ENCODE data around the gene ARV1. TPM values are rescaled to one million over a fixed set of nuclear protein-coding genes. Genes with fewer than 3 reads are reported as not detected.

Gene ARV1
- total and polyA plus RNA-seq, 2 experiments from 2014 or later, result 10.4 to 20.0 TPM

GRCh38 chr1:231016966-231017365 is 38.1 kb downstream of the ARV1 start:
- Histone ChIP-seq H3K4me3 (no peak overlapping the region), H3F3A (replicated peaks; ENCODE audit: low read depth) (no peaks in the 10 kb centered on the region), H3K79me2 (replicated peaks; ENCODE audit: insufficient read depth) (no peaks in the 10 kb centered on the region), H2AFZ (no peak overlapping the region), H3K27me3 (ENCODE audit: insufficient read depth) (peaks cover 23% of the 10 kb centered on the region; the same call in 1 of the 2 replicates), H3K36me3 (ENCODE audit: insufficient read depth) (no peaks in the 10 kb centered on the region), H4K20me1 (replicated peaks; ENCODE audit: insufficient read depth) (no peaks in the 10 kb centered on the region), H3K27ac (ENCODE audit: low read depth) (no peak overlapping the region), H3K4me2 (no peak overlapping the region), H3K9me2 (ENCODE audit: insufficient read depth) (0 out of 2 replicates have a peak, but pooled peaks cover 6% of the 10 kb centered on the region), H3K4me1 (ENCODE audit: insufficient read depth) (peaks cover 16% of the 10 kb centered on the region)
- H3K27me3 Mint-ChIP-seq (ENCODE audit: insufficient read depth, low read depth, poor library complexity), result peaks cover 21% of the 10 kb centered on the region
- no peak for DNase-seq (ENCODE audit: low spot score)
- H3K4me1 Mint-ChIP-seq, result peaks cover 31% of the 10 kb centered on the region
- no peaks in the 10 kb centered on the region for H3K9me3 Mint-ChIP-seq
- no peak overlapping the region for H3K4me3 Mint-ChIP-seq
- H3K36me3 Mint-ChIP-seq (ENCODE audit: low read depth), result no peaks in the 10 kb centered on the region
- no peak for ATAC-seq
- TF ChIP-seq STAT1 (IDR thresholded peaks at IDR 0.05; ENCODE audit: unreplicated experiment), result no peak
- TF ChIP-seq CTCF (conservative IDR thresholded peaks at IDR 0.05; ENCODE audit: low read depth in 2 of 2), result no peak
- TF ChIP-seq JUNB (IDR thresholded peaks at IDR 0.05; ENCODE audit: unreplicated experiment), result no peak
- TF ChIP-seq, protein P1, sequence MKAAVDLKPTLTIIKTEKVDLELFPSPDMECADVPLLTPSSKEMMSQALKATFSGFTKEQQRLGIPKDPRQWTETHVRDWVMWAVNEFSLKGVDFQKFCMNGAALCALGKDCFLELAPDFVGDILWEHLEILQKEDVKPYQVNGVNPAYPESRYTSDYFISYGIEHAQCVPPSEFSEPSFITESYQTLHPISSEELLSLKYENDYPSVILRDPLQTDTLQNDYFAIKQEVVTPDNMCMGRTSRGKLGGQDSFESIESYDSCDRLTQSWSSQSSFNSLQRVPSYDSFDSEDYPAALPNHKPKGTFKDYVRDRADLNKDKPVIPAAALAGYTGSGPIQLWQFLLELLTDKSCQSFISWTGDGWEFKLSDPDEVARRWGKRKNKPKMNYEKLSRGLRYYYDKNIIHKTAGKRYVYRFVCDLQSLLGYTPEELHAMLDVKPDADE (IDR thresholded peaks at IDR 0.05), result no peak
- TF ChIP-seq CREB1 (CRISPR knock-in tag; IDR thresholded peaks at IDR 0.05; ENCODE audit: low read depth), result no peak
- no peak for TF ChIP-seq NANOG (IDR thresholded peaks at IDR 0.05; ENCODE audit: borderline replicate concordance)
- TF ChIP-seq ZNF462 (CRISPR knock-in tag; IDR thresholded peaks at IDR 0.05), result no peak
- TF ChIP-seq ZNF114 (CRISPR knock-in tag; IDR thresholded peaks at IDR 0.05), result no peak
- TF ChIP-seq POLR2AphosphoS5 (IDR thresholded peaks at IDR 0.05; ENCODE audit: low read depth), result no peak
- no peak for TF ChIP-seq EZH2phosphoT487 (IDR thresholded peaks at IDR 0.05; ENCODE audit: unreplicated experiment)
- no peak for TF ChIP-seq EZH2 (IDR thresholded peaks at IDR 0.05; ENCODE audit: low read depth, unreplicated experiment)
- TF ChIP-seq, protein P2, sequence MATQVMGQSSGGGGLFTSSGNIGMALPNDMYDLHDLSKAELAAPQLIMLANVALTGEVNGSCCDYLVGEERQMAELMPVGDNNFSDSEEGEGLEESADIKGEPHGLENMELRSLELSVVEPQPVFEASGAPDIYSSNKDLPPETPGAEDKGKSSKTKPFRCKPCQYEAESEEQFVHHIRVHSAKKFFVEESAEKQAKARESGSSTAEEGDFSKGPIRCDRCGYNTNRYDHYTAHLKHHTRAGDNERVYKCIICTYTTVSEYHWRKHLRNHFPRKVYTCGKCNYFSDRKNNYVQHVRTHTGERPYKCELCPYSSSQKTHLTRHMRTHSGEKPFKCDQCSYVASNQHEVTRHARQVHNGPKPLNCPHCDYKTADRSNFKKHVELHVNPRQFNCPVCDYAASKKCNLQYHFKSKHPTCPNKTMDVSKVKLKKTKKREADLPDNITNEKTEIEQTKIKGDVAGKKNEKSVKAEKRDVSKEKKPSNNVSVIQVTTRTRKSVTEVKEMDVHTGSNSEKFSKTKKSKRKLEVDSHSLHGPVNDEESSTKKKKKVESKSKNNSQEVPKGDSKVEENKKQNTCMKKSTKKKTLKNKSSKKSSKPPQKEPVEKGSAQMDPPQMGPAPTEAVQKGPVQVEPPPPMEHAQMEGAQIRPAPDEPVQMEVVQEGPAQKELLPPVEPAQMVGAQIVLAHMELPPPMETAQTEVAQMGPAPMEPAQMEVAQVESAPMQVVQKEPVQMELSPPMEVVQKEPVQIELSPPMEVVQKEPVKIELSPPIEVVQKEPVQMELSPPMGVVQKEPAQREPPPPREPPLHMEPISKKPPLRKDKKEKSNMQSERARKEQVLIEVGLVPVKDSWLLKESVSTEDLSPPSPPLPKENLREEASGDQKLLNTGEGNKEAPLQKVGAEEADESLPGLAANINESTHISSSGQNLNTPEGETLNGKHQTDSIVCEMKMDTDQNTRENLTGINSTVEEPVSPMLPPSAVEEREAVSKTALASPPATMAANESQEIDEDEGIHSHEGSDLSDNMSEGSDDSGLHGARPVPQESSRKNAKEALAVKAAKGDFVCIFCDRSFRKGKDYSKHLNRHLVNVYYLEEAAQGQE (IDR thresholded peaks at IDR 0.05; ENCODE audit: unreplicated experiment), result no peak
- TF ChIP-seq ZNF331 (CRISPR knock-in tag; IDR thresholded peaks at IDR 0.05; ENCODE audit: low read depth), result no peak
- no peak overlapping the region for H3K27ac Mint-ChIP-seq

Measured in GM23338 (cell line).